GM23338 (cell line): ENCODE data around the gene DCHS1. TPM values are rescaled to one million over a fixed set of nuclear protein-coding genes. Genes with fewer than 3 reads are reported as not detected.

Experiments
- ATAC-seq: fragments of 200-7000 bp; cut with Tn5 transposase; 3 replicates; pipeline ENCODE4 v1.9.1; 2020
- DNase-seq: peaks from one replicate; pipeline ENCODE4 v3.0.0-alpha.2; 2015; ENCODE audit warnings: low spot score
- H2AFZ ChIP-seq: fragments of 200-600 bp; sonication (generic); 2 replicates; pipeline ENCODE4 v1.8.0; 2016; ENCODE audit warnings: antibody characterized with exemption, mild to moderate bottlenecking, moderate library complexity
- H3F3A ChIP-seq: fragments of 200-600 bp; sonication (generic); replicated peaks from 2 replicates; pipeline ENCODE4 v1.8.0; 2017; ENCODE audit warnings: antibody characterized with exemption, mixed run types, low read depth
- H3K27ac ChIP-seq: fragments of 200-600 bp; sonication (generic); 2 replicates; pipeline ENCODE4 v1.6.1; 2016; ENCODE audit warnings: low read depth
- H3K27me3 ChIP-seq: fragments of 200-600 bp; sonication (generic); 2 replicates; pipeline ENCODE4 v1.8.0; 2016; ENCODE audit warnings: mild to moderate bottlenecking, mixed run types, moderate library complexity; ENCODE audit not compliant: insufficient read depth
- H3K36me3 ChIP-seq: fragments of 200-600 bp; sonication (generic); 2 replicates; pipeline ENCODE4 v1.8.0; 2016; ENCODE audit warnings: mild to moderate bottlenecking; ENCODE audit not compliant: insufficient read depth
- H3K4me1 ChIP-seq: fragments of 200-600 bp; sonication (generic); 2 replicates; pipeline ENCODE4 v1.8.0; 2016; ENCODE audit warnings: mild to moderate bottlenecking, moderate library complexity; ENCODE audit not compliant: insufficient read depth
- H3K4me2 ChIP-seq: fragments of 200-600 bp; sonication (generic); 2 replicates; pipeline ENCODE4 v1.7.1; 2017; ENCODE audit warnings: mixed run types
- H3K4me3 ChIP-seq: fragments of 200-600 bp; sonication (generic); 2 replicates; pipeline ENCODE4 v1.6.1; 2016; ENCODE audit warnings: mixed run types
- H3K79me2 ChIP-seq: fragments of 200-600 bp; sonication (generic); replicated peaks from 2 replicates; pipeline ENCODE4 v1.8.0; 2017; ENCODE audit warnings: mild to moderate bottlenecking; ENCODE audit not compliant: insufficient read depth
- H3K9me2 ChIP-seq: fragments of 200-600 bp; sonication (generic); 2 replicates; pipeline ENCODE4 v1.8.0; 2017; ENCODE audit not compliant: insufficient read depth
- H4K20me1 ChIP-seq: fragments of 200-600 bp; sonication (generic); replicated peaks from 2 replicates; pipeline ENCODE4 v1.8.0; 2017; ENCODE audit warnings: mild to moderate bottlenecking; ENCODE audit not compliant: insufficient read depth
- H3K27ac Mint-ChIP-seq: 2 replicates; pipeline ENCODE4 v1.8.0; 2020; ENCODE audit warnings: inconsistent platforms, mild to moderate bottlenecking, moderate library complexity, mixed read lengths
- H3K27me3 Mint-ChIP-seq: 3 replicates; pipeline ENCODE4 v1.8.0; 2022; ENCODE audit warnings: low read depth, mild to moderate bottlenecking, moderate library complexity, mixed read lengths, inconsistent platforms; ENCODE audit not compliant: insufficient read depth, poor library complexity
- H3K36me3 Mint-ChIP-seq: 3 replicates; pipeline ENCODE4 v1.8.0; 2021; ENCODE audit warnings: low read depth, mild to moderate bottlenecking, inconsistent platforms, moderate library complexity, mixed read lengths
- H3K4me1 Mint-ChIP-seq: 3 replicates; pipeline ENCODE4 v1.8.0; 2020; ENCODE audit warnings: mild to moderate bottlenecking, inconsistent platforms, mixed read lengths
- H3K4me3 Mint-ChIP-seq: 3 replicates; pipeline ENCODE4 v1.8.0; 2021; ENCODE audit warnings: moderate library complexity, mild to moderate bottlenecking, inconsistent platforms, mixed read lengths
- H3K9me3 Mint-ChIP-seq: 3 replicates; pipeline ENCODE4 v1.8.0; 2020; ENCODE audit warnings: moderate library complexity, mild to moderate bottlenecking, inconsistent platforms, mixed read lengths
- CREB1 ChIP-seq: fragments of 250-450 bp; sonication (Bioruptor Pico); IDR thresholded peaks from 2 replicates; pipeline ENCODE4 v1.5.0; 2020; ENCODE audit warnings: low read depth, mild to moderate bottlenecking, moderate library complexity
- CTCF ChIP-seq, 2 experiments: fragments of 200-600 bp in 1 of 2; sonication (generic) in 1 of 2; conservative IDR thresholded peaks; 2 replicates each; pipeline versions ENCODE4 v1.5.1 to v1.6.1; 2016 to 2017; ENCODE audit warnings: antibody characterized with exemption in 2 of 2, low read depth in 2 of 2, mild to moderate bottlenecking in 2 of 2, moderate library complexity in 1 of 2
- ETS1 ChIP-seq: IDR thresholded peaks from 2 replicates; pipeline ENCODE4 v1.6.1; 2016; ENCODE audit warnings: antibody characterized with exemption
- EZH2 ChIP-seq: fragments of 200-600 bp; sonication (generic); IDR thresholded peaks from one replicate; pipeline ENCODE4 v1.8.0; 2017; ENCODE audit warnings: antibody characterized with exemption, mild to moderate bottlenecking, low read depth; ENCODE audit not compliant: unreplicated experiment
- EZH2phosphoT487 ChIP-seq: fragments of 200-600 bp; sonication (generic); IDR thresholded peaks from one replicate; pipeline ENCODE4 v1.8.1; 2018; ENCODE audit warnings: antibody characterized with exemption; ENCODE audit not compliant: unreplicated experiment
- JUNB ChIP-seq: IDR thresholded peaks from one replicate; pipeline ENCODE4 v1.6.1; 2016; ENCODE audit warnings: antibody characterized with exemption; ENCODE audit not compliant: unreplicated experiment
- NANOG ChIP-seq: IDR thresholded peaks from 2 replicates; pipeline ENCODE4 v1.6.1; 2016; ENCODE audit warnings: antibody characterized with exemption, borderline replicate concordance
- POLR2AphosphoS5 ChIP-seq: IDR thresholded peaks from 2 replicates; pipeline ENCODE4 v1.6.1; 2016; ENCODE audit warnings: antibody characterized with exemption, low read depth
- REST ChIP-seq: IDR thresholded peaks from one replicate; pipeline ENCODE4 v1.6.1; 2018; ENCODE audit warnings: antibody characterized with exemption; ENCODE audit not compliant: unreplicated experiment
- STAT1 ChIP-seq: IDR thresholded peaks from one replicate; pipeline ENCODE4 v1.6.1; 2016; ENCODE audit warnings: antibody characterized with exemption; ENCODE audit not compliant: unreplicated experiment
- ZNF114 ChIP-seq: fragments of 250-450 bp; sonication (Bioruptor Pico); IDR thresholded peaks from 2 replicates; pipeline ENCODE4 v1.5.0; 2020; ENCODE audit warnings: mild to moderate bottlenecking, moderate library complexity
- ZNF331 ChIP-seq: fragments of 250-450 bp; sonication (Bioruptor Pico); IDR thresholded peaks from 2 replicates; pipeline ENCODE4 v1.5.0; 2020; ENCODE audit warnings: low read depth, mild to moderate bottlenecking, moderate library complexity
- ZNF462 ChIP-seq: fragments of 250-450 bp; sonication (Bioruptor Pico); IDR thresholded peaks from 2 replicates; pipeline ENCODE4 v1.5.0; 2020; ENCODE audit warnings: mild to moderate bottlenecking, moderate library complexity
- polyA plus RNA-seq: library from polyadenylated mRNA; unstranded; fragments of >200 nt; fragmentation: Nextera tagmentation; extraction: Ambion mirVana; gene quantifications from 2 replicates; pipeline ENCODE4 v1.2.1, GENCODE V29; 2016
- total RNA-seq: library from RNA; depleted of rRNA; stranded (reverse); fragments of >200 nt; shearing (Covaris generic); gene quantifications from 2 replicates; pipeline ENCODE4 v1.2.3, GENCODE V29; 2014

The DCHS1 gene
- total and polyA plus RNA-seq, 2 experiments from 2014 or later: 2.3 to 20.7 TPM

GRCh38 chr11:6614446-6614845 lies 41.2 kb downstream of the DCHS1 start:
- Histone ChIP-seq H2AFZ (no peak overlapping the region), H3K27ac (no peak overlapping the region), H3K79me2 (peaks cover 21% of the 10 kb centered on the region), H4K20me1 (no peaks in the 10 kb centered on the region; the same call in 1 of the 2 replicates), H3K4me2 (no peak overlapping the region), H3K4me1 (peaks cover 16% of the 10 kb centered on the region), H3F3A (no peaks in the 10 kb centered on the region; the same call in 1 of the 2 replicates), H3K36me3 (peaks cover 18% of the 10 kb centered on the region), H3K9me2 (no peaks in the 10 kb centered on the region), H3K27me3 (no peaks in the 10 kb centered on the region), H3K4me3 (no peak overlapping the region)
- no peak overlapping the region for H3K27ac Mint-ChIP-seq
- H3K4me1 Mint-ChIP-seq: peaks cover 5% of the 10 kb centered on the region
- H3K27me3 Mint-ChIP-seq: peaks cover 20% of the 10 kb centered on the region
- H3K36me3 Mint-ChIP-seq: peaks cover 25% of the 10 kb centered on the region
- no peaks in the 10 kb centered on the region for H3K9me3 Mint-ChIP-seq
- ATAC-seq (no peak), DNase-seq (no peak)
- H3K4me3 Mint-ChIP-seq: no peak overlapping the region
- TF ChIP-seq STAT1 (no peak), ZNF462 (CRISPR knock-in tag) (no peak), JUNB (no peak), NANOG (no peak), EZH2phosphoT487 (no peak), CTCF (conservative IDR thresholded peaks at IDR 0.05; ENCODE audit: low read depth in 2 of 2) (no peak), REST (no peak), POLR2AphosphoS5 (no peak), EZH2 (no peak), ZNF331 (no peak), CREB1 (no peak), ZNF114 (CRISPR knock-in tag) (no peak), ETS1 (no peak)
